ENCODE data around the gene GABBR2. TPM values are rescaled to one million over a fixed set of nuclear protein-coding genes. Genes with fewer than 3 reads are reported as not detected.

Gene GABBR2
- total RNA-seq, 2 donors from 2014 or later = not detected

DNA sequence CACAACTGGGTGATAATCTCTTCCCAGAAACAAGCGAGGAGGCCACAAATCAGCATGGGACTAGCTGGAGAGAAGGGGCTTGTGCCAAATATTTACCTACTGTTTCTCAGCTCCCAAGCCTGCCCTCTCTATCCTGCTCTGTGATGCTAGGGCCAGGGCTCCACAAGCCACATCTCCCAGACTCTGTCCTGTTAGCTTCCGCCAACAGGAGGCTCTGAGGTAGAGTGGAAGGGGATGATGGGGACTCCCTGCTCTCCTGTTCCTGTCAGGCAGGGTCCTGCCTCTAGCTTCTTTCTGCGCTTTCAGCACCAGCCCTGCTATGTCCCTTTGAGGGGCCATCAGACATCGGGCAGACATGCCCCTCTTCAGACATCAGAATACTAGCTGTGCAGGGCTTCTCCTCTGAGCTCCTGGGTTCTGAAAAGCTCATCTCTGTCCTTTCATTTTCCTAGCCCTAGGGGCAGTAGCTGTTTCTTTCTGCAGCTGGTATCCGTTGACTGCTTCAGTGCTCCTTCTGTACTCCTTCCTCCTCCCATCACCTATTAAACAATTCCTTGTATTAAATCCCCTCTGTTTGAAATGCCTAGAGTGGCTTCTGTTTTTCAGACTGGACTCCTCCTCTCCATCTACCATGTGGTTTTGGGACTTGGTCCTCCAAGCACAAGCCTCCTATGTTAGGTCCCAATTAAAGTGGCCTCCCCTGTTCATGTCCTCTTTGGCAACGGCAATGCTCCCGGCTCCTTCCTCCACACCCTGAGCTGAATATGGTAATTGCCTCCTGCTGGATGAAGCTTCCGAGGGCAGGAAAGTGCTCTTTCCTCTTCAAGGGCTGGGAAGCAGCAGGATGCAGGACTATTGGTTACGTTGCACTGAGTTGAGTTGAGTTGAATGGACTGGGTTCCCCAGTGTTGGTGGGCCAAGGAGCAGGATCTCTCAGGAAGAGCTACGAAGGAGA is 292.2 kb downstream of the GABBR2 start:
- ATAC-seq (replicated peaks) = no peak
- Mint-ChIP-seq H3K4me3 (no peak overlapping the region), H3K27ac (no peak overlapping the region), H3K4me1 (no peaks in the 10 kb centered on the region), H3K9me3 (no peaks in the 10 kb centered on the region), H3K27me3 (peaks cover 31% of the 10 kb centered on the region), H3K36me3 (ENCODE audit: low read depth) (no peaks in the 10 kb centered on the region)

DNA sequence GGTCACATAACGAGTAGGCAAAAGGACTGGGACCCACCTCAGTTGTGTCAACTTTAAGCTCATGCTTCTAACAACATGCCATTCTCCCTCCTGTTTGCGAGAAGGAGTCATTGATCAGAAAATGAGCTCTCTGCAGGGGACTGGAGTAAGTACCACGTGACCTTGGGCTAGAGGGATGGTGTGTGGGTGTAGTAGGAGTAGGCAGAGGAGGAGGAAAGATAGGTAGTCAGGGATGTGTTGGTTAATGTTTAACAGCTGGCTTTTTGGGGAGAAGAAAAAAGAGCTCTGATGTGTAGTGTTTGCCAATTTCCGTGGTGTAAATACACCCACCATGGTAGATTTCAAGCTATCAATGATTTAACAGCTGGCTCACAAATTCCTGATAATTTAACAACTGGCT is 293.0 kb downstream of the GABBR2 start:
- Mint-ChIP-seq H3K4me1 (no peaks in the 10 kb centered on the region), H3K36me3 (ENCODE audit: low read depth) (no peaks in the 10 kb centered on the region), H3K27me3 (peaks cover 31% of the 10 kb centered on the region), H3K27ac (no peak overlapping the region), H3K9me3 (no peaks in the 10 kb centered on the region), H3K4me3 (no peak overlapping the region)
- no peak for ATAC-seq (replicated peaks)

DNA sequence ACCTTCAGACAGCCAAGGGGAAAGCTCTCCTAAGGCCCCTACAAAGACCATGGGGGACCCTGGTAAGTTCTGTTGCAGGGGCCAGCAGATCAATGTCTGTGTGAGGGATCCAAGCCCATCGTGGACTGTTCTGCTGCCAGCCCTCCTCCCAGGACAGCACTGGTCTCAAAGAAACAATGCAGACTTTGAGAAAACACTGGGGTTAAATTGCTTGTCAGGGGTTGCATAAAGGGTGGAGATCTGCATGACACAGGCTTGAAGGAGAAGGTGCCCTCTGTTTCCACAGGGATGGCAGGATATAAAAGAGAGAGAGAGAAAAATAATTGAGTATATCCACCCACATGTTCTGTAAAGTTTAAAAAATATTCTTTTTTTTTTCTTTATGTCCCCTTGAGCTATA is 295.7 kb downstream of the GABBR2 start:
- H3K27me3 Mint-ChIP-seq = peaks cover 38% of the 10 kb centered on the region
- no peaks in the 10 kb centered on the region for H3K9me3 Mint-ChIP-seq
- ATAC-seq (replicated peaks) = no peak

DNA sequence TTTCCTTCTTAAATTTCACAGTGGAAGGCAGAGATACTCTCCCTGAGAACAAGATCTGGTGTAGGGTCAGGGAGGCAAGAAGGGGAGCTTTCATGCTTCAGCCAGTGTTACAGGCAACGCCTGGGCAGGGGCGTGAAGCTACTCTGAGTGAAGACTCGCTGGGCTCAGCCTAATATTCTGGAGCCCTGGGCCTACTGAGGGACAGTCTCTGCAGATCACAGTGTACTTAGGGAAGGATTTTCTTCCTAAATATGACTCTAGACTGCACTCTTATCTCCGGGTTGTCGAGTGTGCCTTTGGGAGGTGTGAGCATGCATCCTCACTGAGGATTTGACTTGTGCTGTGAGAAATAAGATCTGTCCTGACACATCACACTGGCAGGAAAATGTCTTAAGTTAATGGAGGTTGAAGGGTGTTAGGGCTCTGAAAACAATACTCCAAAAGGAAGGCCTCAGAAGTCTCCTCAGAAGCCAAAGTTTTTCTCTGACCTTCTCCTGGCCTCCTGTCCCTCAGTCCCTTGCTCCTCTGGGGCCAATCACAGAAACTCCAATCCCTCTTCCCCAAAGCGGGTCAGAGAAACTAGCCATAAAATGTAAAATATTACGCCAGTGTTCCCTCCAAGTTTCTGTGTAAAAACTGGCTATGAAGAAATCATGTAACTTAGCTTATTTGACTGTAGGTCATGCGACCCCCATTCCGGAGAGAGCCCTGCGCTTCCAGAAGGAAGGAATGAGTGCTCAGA is 296.5 kb downstream of the GABBR2 start:
- no peaks in the 10 kb centered on the region for H3K9me3 Mint-ChIP-seq
- no peak overlapping the region for H3K4me3 Mint-ChIP-seq
- H3K36me3 Mint-ChIP-seq (ENCODE audit: low read depth) = no peaks in the 10 kb centered on the region
- H3K27ac Mint-ChIP-seq = no peak overlapping the region
- H3K4me1 Mint-ChIP-seq = no peaks in the 10 kb centered on the region
- peaks cover 31% of the 10 kb centered on the region for H3K27me3 Mint-ChIP-seq
- ATAC-seq (replicated peaks) = no peak

More for the DNA sequence above, 295.7 kb downstream of the GABBR2 start:
- Mint-ChIP-seq H3K4me1 (no peaks in the 10 kb centered on the region), H3K27ac (no peak overlapping the region), H3K4me3 (no peak overlapping the region), H3K36me3 (ENCODE audit: low read depth) (no peaks in the 10 kb centered on the region)

DNA sequence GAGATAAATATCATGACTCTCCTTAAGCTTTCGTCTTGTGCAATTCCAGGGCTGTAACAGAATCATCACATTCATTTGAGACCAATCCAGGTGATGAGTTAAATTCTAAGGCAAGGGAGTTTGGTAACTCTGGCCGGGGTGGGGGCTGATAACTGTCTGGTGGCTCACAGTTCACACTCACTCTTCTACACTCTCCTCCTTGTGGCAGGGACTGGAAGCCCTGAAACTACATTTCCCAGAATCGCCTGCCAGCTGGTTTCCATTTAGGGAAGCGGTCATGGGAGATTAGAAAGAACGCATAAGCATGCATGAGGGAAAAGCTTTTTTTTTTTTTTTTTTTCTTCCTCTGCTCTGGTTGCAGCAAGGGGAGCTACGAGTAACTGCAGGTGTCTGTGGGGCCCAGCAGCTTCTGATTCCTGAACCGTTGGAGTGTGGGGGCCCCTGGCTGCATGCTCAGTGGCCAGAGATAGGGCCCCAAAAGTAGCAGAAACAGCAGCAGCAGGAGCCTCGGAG is 298.5 kb downstream of the GABBR2 start:
- no peak overlapping the region for H3K4me3 Mint-ChIP-seq
- no peaks in the 10 kb centered on the region for H3K4me1 Mint-ChIP-seq
- H3K27me3 Mint-ChIP-seq = peaks cover 21% of the 10 kb centered on the region
- H3K9me3 Mint-ChIP-seq = no peaks in the 10 kb centered on the region
- H3K36me3 Mint-ChIP-seq (ENCODE audit: low read depth) = no peaks in the 10 kb centered on the region
- H3K27ac Mint-ChIP-seq = no peak overlapping the region
- ATAC-seq (replicated peaks) = no peak

DNA sequence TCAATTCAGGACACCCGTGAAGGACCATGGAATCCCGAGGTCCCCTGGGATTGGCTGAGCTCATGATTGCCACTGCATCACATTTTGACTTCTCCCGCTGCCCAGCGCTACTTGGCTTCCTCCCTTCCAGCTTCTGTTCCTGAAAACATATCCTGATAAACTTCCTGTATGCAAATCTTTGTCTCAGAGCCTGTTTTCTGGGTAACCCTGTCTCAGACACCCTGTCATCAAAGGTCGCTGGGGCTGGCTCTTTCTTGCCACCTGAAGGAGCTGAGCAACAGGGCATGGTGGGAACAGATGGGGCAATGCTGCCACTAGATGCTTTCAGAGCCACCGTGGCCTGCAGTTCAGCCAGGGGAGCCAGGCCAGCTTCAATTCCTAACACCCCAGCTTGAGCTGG is 299.0 kb downstream of the GABBR2 start:
- Mint-ChIP-seq H3K4me1 (no peaks in the 10 kb centered on the region), H3K4me3 (no peak overlapping the region), H3K9me3 (no peaks in the 10 kb centered on the region), H3K27me3 (peaks cover 21% of the 10 kb centered on the region), H3K36me3 (ENCODE audit: low read depth) (no peaks in the 10 kb centered on the region), H3K27ac (no peak overlapping the region)
- ATAC-seq (replicated peaks) = no peak

DNA sequence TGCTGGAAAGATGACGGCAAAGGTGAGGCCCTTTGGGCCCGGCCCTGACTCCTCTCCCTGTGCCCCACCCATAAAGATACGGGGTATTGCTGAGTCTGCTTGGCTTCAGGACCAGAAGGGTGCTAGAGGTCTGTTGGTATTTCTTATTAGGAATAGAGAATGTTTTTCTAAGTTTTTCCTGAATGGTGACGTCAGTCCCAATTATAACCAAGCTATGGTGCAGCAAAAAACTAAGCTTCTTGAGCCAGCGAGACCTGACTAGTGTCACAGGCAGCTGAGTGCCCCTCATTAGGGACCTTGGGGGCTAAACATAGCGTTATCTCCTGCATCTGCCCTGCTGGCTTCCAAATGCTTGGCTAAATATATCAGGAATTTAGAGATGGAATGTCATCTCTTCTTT is 302.3 kb downstream of the GABBR2 start:
- no peak for ATAC-seq (replicated peaks)
- H3K27ac Mint-ChIP-seq = no peak overlapping the region

DNA sequence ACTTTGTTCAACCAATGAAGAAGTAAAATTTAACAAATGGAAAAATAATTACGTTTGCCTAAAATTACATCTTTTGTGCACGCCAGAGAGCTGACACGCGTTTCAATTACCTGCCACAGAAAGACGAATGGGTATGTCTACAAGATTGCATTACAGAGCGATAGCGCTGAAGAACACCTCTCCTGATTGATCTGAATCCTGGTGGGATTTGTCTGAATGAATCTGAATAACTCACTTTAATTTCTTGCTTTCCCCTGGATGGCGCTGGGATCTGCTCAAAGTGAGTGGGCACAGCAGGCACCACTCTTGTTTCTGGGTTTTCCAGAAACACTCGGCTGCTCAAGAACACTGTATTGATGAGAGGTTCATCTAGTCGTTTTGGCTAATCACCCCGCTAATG is 304.5 kb downstream of the GABBR2 start:
- peaks cover 20% of the 10 kb centered on the region for H3K27me3 Mint-ChIP-seq
- no peaks in the 10 kb centered on the region for H3K4me1 Mint-ChIP-seq
- no peak overlapping the region for H3K27ac Mint-ChIP-seq
- no peak overlapping the region for H3K4me3 Mint-ChIP-seq
- ATAC-seq (replicated peaks) = no peak
- H3K36me3 Mint-ChIP-seq (ENCODE audit: low read depth) = no peaks in the 10 kb centered on the region
- H3K9me3 Mint-ChIP-seq = no peaks in the 10 kb centered on the region

More for the DNA sequence above, 302.3 kb downstream of the GABBR2 start:
- Mint-ChIP-seq H3K36me3 (ENCODE audit: low read depth) (no peaks in the 10 kb centered on the region), H3K4me1 (no peaks in the 10 kb centered on the region), H3K27me3 (peaks cover 21% of the 10 kb centered on the region), H3K9me3 (no peaks in the 10 kb centered on the region), H3K4me3 (no peak overlapping the region)

DNA sequence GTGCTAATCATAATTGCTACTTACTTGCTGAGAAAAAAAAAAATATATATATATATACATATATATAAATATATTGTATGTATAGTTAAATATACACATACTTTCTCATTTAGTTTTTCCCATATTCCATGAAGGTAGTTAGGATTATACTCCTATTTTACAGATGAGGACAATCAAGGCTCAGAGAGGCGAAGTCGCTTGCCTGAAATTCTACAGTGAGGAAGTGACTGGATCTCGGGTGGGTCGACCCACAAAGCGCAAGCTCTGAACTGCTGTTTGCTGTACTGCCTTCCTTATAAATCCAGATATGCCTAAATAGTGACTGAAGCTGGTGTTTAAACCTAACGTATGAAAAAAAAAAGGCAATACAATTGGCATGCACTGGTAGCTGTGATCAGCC is 305.0 kb downstream of the GABBR2 start:
- Mint-ChIP-seq H3K27ac (no peak overlapping the region), H3K36me3 (ENCODE audit: low read depth) (no peaks in the 10 kb centered on the region), H3K9me3 (no peaks in the 10 kb centered on the region), H3K4me3 (no peak overlapping the region), H3K4me1 (no peaks in the 10 kb centered on the region), H3K27me3 (peaks cover 16% of the 10 kb centered on the region)
- no peak for ATAC-seq (replicated peaks)

DNA sequence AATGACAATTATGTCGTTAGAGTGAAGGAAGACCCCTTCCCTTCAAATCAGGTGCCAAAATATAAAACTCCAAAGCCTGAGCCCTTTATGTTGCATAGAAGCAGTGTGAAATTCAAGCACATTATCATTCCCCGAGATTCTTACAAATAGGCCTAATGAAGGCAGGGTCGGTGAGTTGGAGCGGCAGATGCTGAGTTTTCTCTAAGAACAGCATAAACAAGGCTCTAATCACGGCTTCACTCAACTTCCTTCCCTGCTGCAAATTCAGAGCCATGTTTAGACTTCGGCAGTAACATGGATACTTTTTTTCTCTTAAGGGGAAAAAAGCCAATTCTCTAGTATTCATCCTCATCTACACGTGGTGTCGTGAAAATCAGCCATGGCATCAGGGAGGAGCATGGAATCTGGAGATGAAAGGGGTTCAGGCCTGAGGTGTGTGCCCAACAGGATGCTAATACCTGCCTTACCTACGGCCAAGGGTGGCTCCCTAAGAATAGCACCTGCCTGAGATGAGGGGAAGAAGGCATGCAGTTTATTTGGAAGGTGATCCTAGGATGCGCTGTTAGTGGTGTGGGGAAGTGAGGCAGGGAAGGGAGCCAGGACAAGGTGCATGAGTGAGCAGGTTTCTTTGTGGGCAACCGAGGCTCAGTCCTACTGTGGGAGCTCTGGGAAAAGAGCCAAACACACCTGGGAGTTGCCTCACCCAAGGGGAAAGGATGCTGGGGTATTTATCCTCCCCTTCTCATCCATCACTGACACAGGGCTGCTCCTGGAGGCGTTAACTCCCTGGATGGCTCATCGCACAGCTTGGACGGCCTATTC is 306.5 kb downstream of the GABBR2 start:
- H3K27ac Mint-ChIP-seq = no peak overlapping the region
- no peaks in the 10 kb centered on the region for H3K36me3 Mint-ChIP-seq (ENCODE audit: low read depth)
- H3K4me3 Mint-ChIP-seq = no peak overlapping the region
- no peaks in the 10 kb centered on the region for H3K4me1 Mint-ChIP-seq
- H3K27me3 Mint-ChIP-seq = peaks cover 20% of the 10 kb centered on the region
- ATAC-seq (replicated peaks) = no peak
- H3K9me3 Mint-ChIP-seq = no peaks in the 10 kb centered on the region

DNA sequence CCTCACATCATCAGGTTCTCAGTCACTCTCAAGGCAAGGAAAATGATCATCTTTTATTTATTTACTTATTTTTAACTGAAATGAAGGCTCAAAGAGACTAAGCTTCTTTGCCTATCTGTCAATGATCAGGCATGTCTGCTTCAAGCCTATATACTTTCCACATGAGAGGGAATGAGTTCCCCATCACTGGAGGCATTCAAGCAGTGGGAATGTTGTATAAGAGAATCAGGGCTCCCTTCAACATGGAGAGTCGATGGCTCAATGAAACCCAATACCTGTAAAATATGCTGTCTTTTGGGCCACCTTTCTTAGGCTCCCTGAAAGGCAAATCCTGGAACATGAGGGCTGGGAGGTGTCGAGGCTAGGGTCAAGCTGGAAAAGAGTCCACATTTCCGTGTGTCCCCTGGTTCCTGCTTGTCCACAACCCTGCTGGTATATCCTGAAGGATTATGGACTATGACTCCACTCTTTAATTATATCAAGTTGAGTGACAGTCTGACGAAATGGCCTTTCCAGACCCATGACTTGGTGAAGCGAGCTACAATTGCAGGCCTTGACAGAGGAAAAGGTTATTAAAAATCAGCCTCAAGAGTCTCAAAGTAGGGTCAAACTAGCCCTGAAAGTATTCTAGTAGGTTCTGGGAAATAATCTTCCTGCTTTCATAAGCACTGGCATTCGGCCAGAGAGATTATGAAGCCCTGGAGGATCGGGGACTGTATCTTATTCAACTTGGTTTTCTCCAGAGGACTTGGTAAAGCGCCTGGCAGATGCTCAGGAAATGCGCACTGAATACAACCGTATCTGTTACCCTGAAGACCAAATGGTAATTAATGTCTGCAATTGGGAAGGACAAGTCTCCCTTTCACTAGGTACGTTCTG is 307.4 kb downstream of the GABBR2 start:
- Mint-ChIP-seq H3K27ac (no peak overlapping the region), H3K4me1 (no peaks in the 10 kb centered on the region), H3K36me3 (ENCODE audit: low read depth) (no peaks in the 10 kb centered on the region), H3K4me3 (no peak overlapping the region), H3K27me3 (peaks cover 20% of the 10 kb centered on the region), H3K9me3 (no peaks in the 10 kb centered on the region)
- ATAC-seq (replicated peaks) = no peak

DNA sequence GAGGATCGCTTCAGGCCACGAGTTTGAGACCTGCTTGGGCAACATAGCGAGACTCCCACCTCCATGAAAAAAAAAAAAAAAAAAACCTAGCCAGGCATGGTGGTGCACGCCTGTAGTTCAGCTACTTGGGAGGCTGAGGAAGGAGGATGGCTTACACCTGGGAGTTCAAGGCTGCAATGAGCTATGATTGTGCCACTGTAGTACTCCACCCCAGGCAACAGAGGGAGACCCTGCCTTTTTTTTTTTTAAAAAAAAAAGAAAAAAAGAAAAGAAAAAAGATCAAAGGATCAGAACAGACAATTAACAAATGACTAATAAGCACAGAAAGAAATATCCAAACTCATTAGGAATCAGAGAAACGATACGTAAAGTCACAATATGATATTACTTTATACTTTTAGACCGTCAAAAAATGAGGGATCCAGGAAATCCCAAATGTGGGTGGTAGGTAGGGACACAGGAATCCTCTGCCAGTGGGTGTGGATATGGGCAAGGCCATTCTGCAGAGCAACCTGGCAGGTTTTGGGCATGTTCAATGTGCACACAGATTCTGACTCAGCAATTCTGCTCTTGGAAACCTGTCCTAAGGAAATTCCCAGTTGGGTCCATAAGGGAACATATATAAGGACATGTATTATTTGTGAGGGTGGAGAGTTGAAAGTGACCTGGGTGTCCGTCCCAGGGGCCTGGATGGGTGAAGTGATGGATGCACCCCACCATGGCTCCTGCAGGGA is 308.6 kb downstream of the GABBR2 start:
- Mint-ChIP-seq H3K27ac (no peak overlapping the region), H3K4me3 (no peak overlapping the region), H3K27me3 (peaks cover 27% of the 10 kb centered on the region), H3K4me1 (no peaks in the 10 kb centered on the region), H3K9me3 (no peaks in the 10 kb centered on the region), H3K36me3 (ENCODE audit: low read depth) (no peaks in the 10 kb centered on the region)
- ATAC-seq (replicated peaks) = no peak

DNA sequence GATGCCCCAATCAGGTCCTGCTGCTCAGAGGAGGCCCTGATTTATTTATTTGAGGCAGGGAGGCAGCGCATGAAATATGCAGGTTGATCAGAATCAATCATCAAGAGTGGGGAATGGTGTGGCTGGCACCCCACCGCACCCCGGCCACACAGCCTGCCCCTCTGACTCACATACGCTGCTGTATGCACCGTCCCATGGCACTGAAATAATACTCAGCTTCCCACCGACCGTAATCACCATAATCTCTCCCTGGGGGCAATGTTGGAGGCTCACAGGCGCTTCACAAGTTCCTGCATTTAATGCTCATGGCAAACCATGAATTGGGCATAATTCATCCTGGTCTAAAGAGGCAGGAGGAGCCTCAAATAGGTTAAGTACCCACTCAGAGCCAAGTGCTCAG is 312.1 kb downstream of the GABBR2 start:
- Mint-ChIP-seq H3K4me3 (no peak overlapping the region), H3K27me3 (peaks cover 23% of the 10 kb centered on the region), H3K4me1 (peaks cover 1% of the 10 kb centered on the region), H3K27ac (no peak overlapping the region), H3K36me3 (ENCODE audit: low read depth) (no peaks in the 10 kb centered on the region), H3K9me3 (peaks cover 5% of the 10 kb centered on the region)
- ATAC-seq (replicated peaks) = no peak

All from activated T-helper 17 cell treated with anti-CD3 and anti-CD28 coated beads, Interleukin-2, amount 50 U/mL, for 72 hours (primary cell).